ENCODE results near the gene MUC20. TPM values are rescaled to one million over a fixed set of nuclear protein-coding genes. Genes with fewer than 3 reads are reported as not detected.

The MUC20 gene
- total RNA-seq, 1 experiment from 2014 or later, result not detected

DNA sequence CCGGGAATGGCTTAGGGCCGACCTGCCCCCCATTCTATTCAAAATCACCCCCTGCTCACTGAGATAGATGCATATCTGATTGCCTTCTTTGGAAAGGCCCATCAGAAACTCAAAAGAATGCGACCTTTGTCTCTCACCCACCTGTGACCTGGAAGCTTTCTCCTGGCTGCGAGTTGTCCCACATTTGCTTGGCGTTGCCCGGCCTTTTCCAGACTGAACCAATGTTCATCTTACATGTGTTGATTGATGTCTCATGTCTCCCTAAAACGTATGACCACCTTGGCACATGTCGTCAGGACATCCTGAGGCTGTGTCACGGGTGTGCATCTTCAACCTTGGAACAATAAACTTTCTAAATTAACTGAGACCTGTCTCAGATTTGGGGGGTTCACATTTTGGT is 3.4 kb upstream of the MUC20 start:
- no peak overlapping the region for H2BK20ac ChIP-seq (ENCODE audit: low read depth, low read length, poor library complexity, severe bottlenecking)
- Mint-ChIP-seq H3K36me3 (ENCODE audit: insufficient read depth in 1 of 3, low read depth in 3 of 3) (peaks cover 0 to 5% (median 0%) of the 10 kb centered on the region in 3 experiments; a peak in 2 of 7 replicates), H3K9me3 (peaks cover 0 to 6% of the 10 kb centered on the region in 2 experiments; a peak in 3 of 5 replicates), H3K27ac (peak overlapping the region in 1 of 3 experiments; percentile 1; a peak in 1 of 7 replicates), H3K4me3 (no peak overlapping the region), H3K27me3 (ENCODE audit: low read depth) (peaks cover 31% of the 10 kb centered on the region), H3K4me1 (peaks cover 34 to 36% of the 10 kb centered on the region in 2 experiments)
- H3K4me1 ChIP-seq (ENCODE audit: insufficient read depth, low read length), result peaks cover 6% of the 10 kb centered on the region; the same call in 1 of the 2 replicates
- no peak overlapping the region for H4K5ac ChIP-seq (ENCODE audit: insufficient read length, low read depth, low read length)
- H3K79me1 ChIP-seq (ENCODE audit: insufficient read depth, low read depth, low read length, poor library complexity, severe bottlenecking), result no peaks in the 10 kb centered on the region
- no peak overlapping the region for H2BK15ac ChIP-seq (ENCODE audit: low read depth, low read length)
- no peaks in the 10 kb centered on the region for H3K27me3 ChIP-seq (ENCODE audit: insufficient read depth, low read length)
- H3K14ac ChIP-seq (ENCODE audit: insufficient read depth, low read length), result no peak overlapping the region
- no peak overlapping the region for H2BK12ac ChIP-seq (ENCODE audit: insufficient read length, low read depth, low read length)
- H3K79me2 ChIP-seq (ENCODE audit: insufficient read depth, low read length), result no peaks in the 10 kb centered on the region
- no peak for DNase-seq
- no peak overlapping the region for H3T11ph ChIP-seq (ENCODE audit: low read length)
- no peak overlapping the region for H2BK120ac ChIP-seq (ENCODE audit: low read depth, low read length, poor library complexity, severe bottlenecking)
- H3K27ac ChIP-seq (ENCODE audit: insufficient read length, low read depth, low read length), result no peak overlapping the region
- H3K23me2 ChIP-seq (ENCODE audit: insufficient read length, low read depth, low read length, poor library complexity, severe bottlenecking), result no peaks in the 10 kb centered on the region
- H3K4ac ChIP-seq (ENCODE audit: low read depth, low read length), result no peak overlapping the region
- H3K9me3 ChIP-seq (ENCODE audit: control insufficient read depth, low read depth, low read length), result no peaks in the 10 kb centered on the region
- WGBS (ENCODE audit: extremely low coverage, insufficient read length, low lambda C conversion rate), result no CpG with 5 or more reads among the region's 9 CpGs
- TF ChIP-seq, protein P1, sequence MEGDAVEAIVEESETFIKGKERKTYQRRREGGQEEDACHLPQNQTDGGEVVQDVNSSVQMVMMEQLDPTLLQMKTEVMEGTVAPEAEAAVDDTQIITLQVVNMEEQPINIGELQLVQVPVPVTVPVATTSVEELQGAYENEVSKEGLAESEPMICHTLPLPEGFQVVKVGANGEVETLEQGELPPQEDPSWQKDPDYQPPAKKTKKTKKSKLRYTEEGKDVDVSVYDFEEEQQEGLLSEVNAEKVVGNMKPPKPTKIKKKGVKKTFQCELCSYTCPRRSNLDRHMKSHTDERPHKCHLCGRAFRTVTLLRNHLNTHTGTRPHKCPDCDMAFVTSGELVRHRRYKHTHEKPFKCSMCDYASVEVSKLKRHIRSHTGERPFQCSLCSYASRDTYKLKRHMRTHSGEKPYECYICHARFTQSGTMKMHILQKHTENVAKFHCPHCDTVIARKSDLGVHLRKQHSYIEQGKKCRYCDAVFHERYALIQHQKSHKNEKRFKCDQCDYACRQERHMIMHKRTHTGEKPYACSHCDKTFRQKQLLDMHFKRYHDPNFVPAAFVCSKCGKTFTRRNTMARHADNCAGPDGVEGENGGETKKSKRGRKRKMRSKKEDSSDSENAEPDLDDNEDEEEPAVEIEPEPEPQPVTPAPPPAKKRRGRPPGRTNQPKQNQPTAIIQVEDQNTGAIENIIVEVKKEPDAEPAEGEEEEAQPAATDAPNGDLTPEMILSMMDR (conservative IDR thresholded peaks at IDR 0.05), result no peak
- H3K9ac ChIP-seq (ENCODE audit: extremely low read depth, insufficient read length, low read length), result no peak overlapping the region
- H3K56ac ChIP-seq (ENCODE audit: insufficient read length, low read depth, low read length), result no peak overlapping the region
- no peak overlapping the region for H2AK5ac ChIP-seq (ENCODE audit: insufficient read length, low read length)
- H4K20me1 ChIP-seq (ENCODE audit: control insufficient read depth, insufficient read depth, insufficient read length), result no peaks in the 10 kb centered on the region
- H4K91ac ChIP-seq (ENCODE audit: insufficient read length, low read depth, low read length), result no peak overlapping the region
- H4K8ac ChIP-seq (replicated peaks; ENCODE audit: insufficient read length, low read depth, low read length), result no peak overlapping the region
- H3K23ac ChIP-seq (ENCODE audit: insufficient read length, low read depth, low read length), result no peak overlapping the region
- no peak overlapping the region for H2AFZ ChIP-seq (ENCODE audit: low read length)
- H3K4me2 ChIP-seq (ENCODE audit: insufficient read depth, insufficient read length, low read length), result no peak overlapping the region
- H3K18ac ChIP-seq (ENCODE audit: insufficient read length, low read depth, low read length), result no peak overlapping the region
- no peak overlapping the region for H2BK5ac ChIP-seq (ENCODE audit: insufficient read length, low read length)

Measured in H9 (cell line).